H1 (cell line): ENCODE measurements around the gene TECTB. TPM values are rescaled to one million over a fixed set of nuclear protein-coding genes. Genes with fewer than 3 reads are reported as not detected.

Experiments
- CTCF ChIA-PET: fragments of 300-600 bp; sonication (Branson Sonifier 250); formaldehyde crosslinking; loops from one replicate; lab custom pipeline; 2021; ENCODE audit not compliant: partially characterized antibody; lab: Charles Lee
- POLR2A ChIA-PET: fragments of 300-600 bp; sonication (Branson Sonifier 250); formaldehyde crosslinking; loops from one replicate; lab custom pipeline; 2021; ENCODE audit warnings: inconsistent platforms; ENCODE audit not compliant: partially characterized antibody; lab: Charles Lee
- DNase-seq, 2 experiments: peaks; one replicate each; pipeline versions ENCODE4 v3.0.0 to v3.0.0-alpha.2; 2010 to 2022; ENCODE audit warnings: low spot score in 2 of 2, low read depth in 1 of 2, mixed read lengths in 1 of 2
- FAIRE-seq: peaks from 2 replicates; lab custom pipeline; 2011; peaks lifted over from hg19 to GRCh38; lab: Jason Lieb, UNC
- H2AFZ ChIP-seq: 2 replicates; pipeline ENCODE4 v1.8.1; 2012; ENCODE audit warnings: low read length, inconsistent platforms
- H2AK5ac ChIP-seq: 2 replicates; pipeline ENCODE4 v1.6.1; 2013; ENCODE audit warnings: low read depth, low read length
- H2BK120ac ChIP-seq: replicated peaks from 2 replicates; pipeline ENCODE3; 2013; ENCODE audit warnings: low read depth, low read length, inconsistent platforms
- H2BK12ac ChIP-seq: 2 replicates; pipeline ENCODE4 v1.6.1; 2013; ENCODE audit warnings: low read depth, low read length
- H2BK15ac ChIP-seq: 2 replicates; pipeline ENCODE4 v1.6.1; 2013; ENCODE audit warnings: low read length
- H2BK20ac ChIP-seq: 2 replicates; pipeline ENCODE4 v1.6.1; 2013; ENCODE audit warnings: low read length
- H2BK5ac ChIP-seq: 2 replicates; pipeline ENCODE4 v1.6.1; 2013; ENCODE audit warnings: low read depth, low read length
- H3K14ac ChIP-seq: 2 replicates; pipeline ENCODE4 v1.6.1; 2013; ENCODE audit warnings: inconsistent platforms; ENCODE audit not compliant: insufficient read length
- H3K18ac ChIP-seq: 2 replicates; pipeline ENCODE4 v1.6.1; 2013; ENCODE audit warnings: low read length; ENCODE audit errors: extremely low read depth
- H3K23ac ChIP-seq: 2 replicates; pipeline ENCODE4 v1.6.1; 2013; ENCODE audit warnings: inconsistent platforms; ENCODE audit not compliant: insufficient read length
- H3K23me2 ChIP-seq: 2 replicates; pipeline ENCODE4 v1.6.1; 2013; ENCODE audit warnings: low read depth, low read length
- H3K27ac ChIP-seq: 2 replicates; pipeline ENCODE4 v1.6.1; 2011; ENCODE audit warnings: low read depth, low read length, inconsistent platforms
- H3K27me3 ChIP-seq, 4 experiments: replicated peaks in 1 of 4; 1 replicate in 1 of 4; 2 replicates in 3 of 4; pipeline versions ENCODE4 v1.6.1 to v1.8.1; 2011 to 2013; ENCODE audit warnings: low read length in 3 of 4, mild to moderate bottlenecking in 3 of 4, inconsistent platforms in 2 of 4, mixed read lengths in 2 of 4, moderate library complexity in 1 of 4; ENCODE audit not compliant: control insufficient read depth in 3 of 4, insufficient read depth in 3 of 4; ENCODE audit errors: extremely low read depth in 1 of 4
- H3K36me3 ChIP-seq, 4 experiments: 2 replicates each; pipeline versions ENCODE4 v1.6.1 to v1.8.1; 2011 to 2013; ENCODE audit warnings: mild to moderate bottlenecking in 4 of 4, low read length in 3 of 4, moderate library complexity in 2 of 4, control low read depth in 1 of 4, inconsistent platforms in 1 of 4; ENCODE audit not compliant: insufficient read depth in 4 of 4, control insufficient read depth in 2 of 4
- H3K4ac ChIP-seq: replicated peaks from 2 replicates; pipeline ENCODE3; 2013; ENCODE audit warnings: low read length, low read depth, mixed read lengths, inconsistent platforms; ENCODE audit not compliant: insufficient read length
- H3K4me1 ChIP-seq, 4 experiments: replicated peaks in 1 of 4; 1 replicate in 1 of 4; 2 replicates in 3 of 4; pipeline versions ENCODE4 v1.6.1 to v1.8.1; 2011 to 2013; ENCODE audit warnings: low read length in 3 of 4, inconsistent platforms in 2 of 4, mixed read lengths in 1 of 4; ENCODE audit not compliant: insufficient read depth in 4 of 4, control insufficient read depth in 3 of 4
- H3K4me2 ChIP-seq, 2 experiments: 2 replicates each; pipeline versions ENCODE4 v1.6.1 to v1.8.1; 2011 to 2013; ENCODE audit warnings: low read depth in 2 of 2, low read length in 2 of 2, control low read depth in 1 of 2, inconsistent platforms in 1 of 2, mild to moderate bottlenecking in 1 of 2; ENCODE audit not compliant: insufficient read depth in 1 of 2
- H3K4me3 ChIP-seq, 4 experiments: fragments of 200-600, 300-600 bp in 1 of 4; sonication (generic), shearing (Covaris generic), sonication (Bioruptor Twin) in 1 of 4; 2 replicates each; pipeline versions ENCODE4 v1.5.1 to v1.8.1; 2011 to 2016; ENCODE audit warnings: low read length in 4 of 4, low read depth in 3 of 4, control low read depth in 2 of 4, inconsistent platforms in 2 of 4, mild to moderate bottlenecking in 2 of 4, mixed read lengths in 1 of 4, moderate library complexity in 1 of 4; ENCODE audit not compliant: insufficient read depth in 2 of 4; ENCODE audit errors: extremely low read depth in 1 of 4
- H3K56ac ChIP-seq: replicated peaks from 2 replicates; pipeline ENCODE3; 2013; ENCODE audit warnings: low read depth, mild to moderate bottlenecking, mixed read lengths, low read length, inconsistent platforms; ENCODE audit not compliant: insufficient read length
- H3K79me1 ChIP-seq: 2 replicates; pipeline ENCODE4 v1.6.1; 2013; ENCODE audit warnings: low read depth, low read length, control low read depth
- H3K79me2 ChIP-seq, 2 experiments: 2 replicates each; pipeline versions ENCODE4 v1.6.1 to v1.8.1; 2012 to 2013; ENCODE audit warnings: low read length in 2 of 2, mild to moderate bottlenecking in 2 of 2, inconsistent platforms in 1 of 2; ENCODE audit not compliant: insufficient read depth in 2 of 2, control insufficient read depth in 1 of 2
- H3K9ac ChIP-seq, 4 experiments: replicated peaks in 1 of 4; 1 replicate in 1 of 4; 2 replicates in 3 of 4; pipeline versions ENCODE4 v1.6.1 to v1.8.1; 2011 to 2013; ENCODE audit warnings: low read depth in 3 of 4, low read length in 3 of 4, control low read depth in 2 of 4, mild to moderate bottlenecking in 2 of 4, moderate library complexity in 2 of 4, inconsistent platforms in 1 of 4; ENCODE audit errors: extremely low read depth in 1 of 4
- H3K9me3 ChIP-seq, 2 experiments: 2 replicates each; pipeline versions ENCODE4 v1.6.1 to v1.8.1; 2012 to 2013; ENCODE audit warnings: mild to moderate bottlenecking in 2 of 2, moderate library complexity in 2 of 2, control low read depth in 1 of 2, inconsistent platforms in 1 of 2, low read depth in 1 of 2, low read length in 1 of 2, mixed read lengths in 1 of 2; ENCODE audit not compliant: insufficient read depth in 2 of 2
- H4K20me1 ChIP-seq, 2 experiments: replicated peaks in 1 of 2; 2 replicates each; pipeline versions ENCODE3 to v1.8.1; 2011 to 2013; ENCODE audit warnings: inconsistent platforms in 2 of 2, low read length in 2 of 2, mild to moderate bottlenecking in 1 of 2; ENCODE audit not compliant: insufficient read depth in 2 of 2, control insufficient read depth in 1 of 2
- H4K5ac ChIP-seq: 2 replicates; pipeline ENCODE4 v1.6.1; 2013; ENCODE audit warnings: low read length, low read depth, mixed read lengths, inconsistent platforms; ENCODE audit not compliant: insufficient read length
- H4K8ac ChIP-seq: 2 replicates; pipeline ENCODE4 v1.8.0; 2013; ENCODE audit warnings: mild to moderate bottlenecking, moderate library complexity, low read length, inconsistent platforms; ENCODE audit not compliant: insufficient read depth; ENCODE audit errors: extremely low read depth
- H4K91ac ChIP-seq: replicated peaks from 2 replicates; pipeline ENCODE3; 2013; ENCODE audit warnings: low read length, mixed read lengths, inconsistent platforms; ENCODE audit not compliant: insufficient read length
- FOSL1 ChIP-seq: IDR thresholded peaks from 2 replicates; pipeline ENCODE4 v1.6.1; 2011; ENCODE audit warnings: mild to moderate bottlenecking, low read depth, low read length, moderate library complexity; ENCODE audit not compliant: insufficient read depth
- HDAC6 ChIP-seq: IDR thresholded peaks from one replicate; pipeline ENCODE4 v1.7.1; 2012; ENCODE audit warnings: low read depth, mild to moderate bottlenecking, inconsistent platforms, low read length, moderate library complexity
- MAFK ChIP-seq: IDR thresholded peaks from 2 replicates; pipeline ENCODE4 v1.6.1; 2012; ENCODE audit warnings: low read depth, mild to moderate bottlenecking, improper control_type of control experiment, low read length
- MAX ChIP-seq: IDR thresholded peaks from 2 replicates; pipeline ENCODE4 v1.6.1; 2012; ENCODE audit warnings: inconsistent platforms
- POLR2A ChIP-seq, 2 experiments: IDR thresholded peaks; 1 replicate in 1 of 2; 2 replicates in 1 of 2; pipeline ENCODE4 v1.6.1; 2011; ENCODE audit warnings: low read depth in 2 of 2, low read length in 2 of 2, mild to moderate bottlenecking in 2 of 2; ENCODE audit errors: control extremely low read depth in 1 of 2
- SRF ChIP-seq: IDR thresholded peaks from 2 replicates; pipeline ENCODE4 v1.6.1; 2011; ENCODE audit warnings: mild to moderate bottlenecking, low read depth, low read length, moderate library complexity
- TEAD4 ChIP-seq: IDR thresholded peaks from 2 replicates; pipeline ENCODE4 v1.6.1; 2012; ENCODE audit warnings: low read depth, low read length, inconsistent platforms, mixed read lengths
- WGBS, 2 experiments: shearing (Covaris generic) in 1 of 2; methylation state at CpG; one replicate each; pipeline versions ENCODE4 v1.1.6 to v1.1.7; 2013 to 2015; ENCODE audit warnings: low lambda C conversion rate in 2 of 2, mixed read lengths in 2 of 2, inconsistent platforms in 1 of 2, low coverage in 1 of 2, missing lambda C conversion rate in 1 of 2; ENCODE audit not compliant: insufficient replicate concordance in 2 of 2, insufficient coverage in 1 of 2, insufficient read length in 1 of 2; ENCODE audit errors: extremely low coverage in 1 of 2, missing lambda C conversion rate in 1 of 2; 5-methylcytosine and 5-hydroxymethylcytosine counted together
- polyA plus RNA-seq, 7 experiments: library from polyadenylated mRNA; depleted of rRNA in 3 of 7; stranded (reverse) in 5 of 7; unstranded in 2 of 7; fragments of >200 nt in 5 of 7; fragments of 200-250 nt in 2 of 7; gene quantifications; 1 replicate in 5 of 7; 2 replicates in 1 of 7; 4 replicates in 1 of 7; pipeline versions ENCODE4 v1.2.1 to v1.2.3, GENCODE V29; 2011 to 2013; ENCODE audit warnings: missing spikeins in 2 of 7, mixed read lengths in 2 of 7
- total RNA-seq: library from RNA; stranded (reverse); fragmentation: NEBNext Ultra II Directional; extraction: Animal tissue kit (Norgen Biotek cat#: 25700); gene quantifications from 2 replicates; pipeline ENCODE4 v1.2.1, GENCODE V29; 2021

The TECTB gene
- total and polyA plus RNA-seq, 2 of the 8 experiments (the other 6 are each of a cell fraction or from before 2014, with no cell fraction given) = not detected

GRCh38 chr10:112248584-112249295 lies 34.5 kb upstream of the TECTB start:
- CTCF ChIA-PET = no interaction called here
- Histone ChIP-seq H3K79me1 (no peaks in the 10 kb centered on the region), H2AK5ac (no peak overlapping the region), H2BK12ac (no peak overlapping the region), H4K20me1 (no peaks in the 10 kb centered on the region), H3K14ac (no peak overlapping the region), H2BK20ac (no peak overlapping the region), H4K8ac (no peak overlapping the region), H3K9me3 (peaks cover 6 to 15% of the 10 kb centered on the region in 2 experiments; a peak in 3 of 4 replicates), H3K9ac (no peak overlapping the region), H3K36me3 (no peaks in the 10 kb centered on the region), H2BK5ac (no peak overlapping the region), H3K27me3 (no peaks in the 10 kb centered on the region), H3K4ac (no peak overlapping the region), H3K4me1 (no peaks in the 10 kb centered on the region), H3K4me2 (no peak overlapping the region), H3K23ac (no peak overlapping the region), H2BK15ac (no peak overlapping the region), H3K4me3 (no peak overlapping the region), H2AFZ (no peak overlapping the region), H3K18ac (no peak overlapping the region), H2BK120ac (no peak overlapping the region), H3K27ac (no peak overlapping the region), H4K91ac (no peak overlapping the region), H3K79me2 (no peaks in the 10 kb centered on the region), H3K23me2 (no peaks in the 10 kb centered on the region), H4K5ac (no peak overlapping the region), H3K56ac (no peak overlapping the region)
- POLR2A ChIA-PET = no interaction called here
- TF ChIP-seq HDAC6 (no peak), TEAD4 (no peak), MAFK (no peak), POLR2A (IDR thresholded peaks at IDR 0.05; ENCODE audit: control extremely low read depth in 1 of 2, low read depth in 2 of 2, low read length in 2 of 2) (no peak), MAX (no peak), SRF (no peak), FOSL1 (no peak)
- FAIRE-seq = no peak
- DNase-seq = no peak
- 90% methylated on average over 2 of the region's 2 CpGs; no CpG with 5 or more reads in 1 of the 2 experiments for WGBS, 2 experiments
